Erythroblast (primary cell): ENCODE measurements around the gene TRPT1.

Experiments
- GATA1 ChIP-seq: IDR thresholded peaks from 2 replicates; pipeline ENCODE4 v1.6.1; 2011; ENCODE audit warnings: low read depth, mild to moderate bottlenecking, control low read depth, low read length, moderate library complexity
- POLR2A ChIP-seq: IDR thresholded peaks from 2 replicates; pipeline ENCODE4 v1.6.1; 2011; ENCODE audit warnings: mild to moderate bottlenecking, low read length

- no peak for TF ChIP-seq POLR2A
- no peak for TF ChIP-seq GATA1
These were observed 45.1 kb downstream of the TRPT1 start for GRCh38 chr11:64180891-64181290.
